ENCODE measurements around the gene LRP11. TPM values are rescaled to one million over a fixed set of nuclear protein-coding genes. Genes with fewer than 3 reads are reported as not detected.
"Not testable (repeated sequence)": the region's sequence is repeated elsewhere in the genome, so short reads cannot be mapped to it uniquely, and the experiment has no call there.

The LRP11 gene
- total RNA-seq, 3 donors from 2014 or later, result 30.6 to 44.9 (median 35.8) TPM

DNA sequence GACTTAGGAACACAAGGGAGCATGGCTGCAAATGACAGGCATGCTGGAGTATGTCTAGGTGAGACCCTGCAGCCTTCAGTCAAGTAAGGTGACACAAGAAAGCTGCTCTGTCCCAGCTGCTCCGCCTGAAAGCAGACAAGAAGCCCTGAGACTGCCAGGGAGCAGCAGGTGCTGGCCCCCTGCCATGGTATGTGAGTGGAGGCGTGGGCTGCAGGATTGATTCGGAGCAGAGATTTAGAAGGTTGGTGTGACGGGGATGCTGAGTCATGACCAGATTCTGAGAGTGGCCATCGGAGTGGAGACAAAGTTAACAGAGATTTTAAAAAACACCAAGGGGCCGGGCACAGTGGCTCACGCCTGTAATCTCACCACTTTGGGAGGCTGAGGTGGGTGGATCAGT lies 17.8 kb downstream of the LRP11 start:
- intact Hi-C loops (cut with DNase I; ENCODE audit: low total_unique reads), result no loop called here
- no peak for TF ChIP-seq POLR2A (IDR thresholded peaks at IDR 0.05)
- TF ChIP-seq, protein P1, sequence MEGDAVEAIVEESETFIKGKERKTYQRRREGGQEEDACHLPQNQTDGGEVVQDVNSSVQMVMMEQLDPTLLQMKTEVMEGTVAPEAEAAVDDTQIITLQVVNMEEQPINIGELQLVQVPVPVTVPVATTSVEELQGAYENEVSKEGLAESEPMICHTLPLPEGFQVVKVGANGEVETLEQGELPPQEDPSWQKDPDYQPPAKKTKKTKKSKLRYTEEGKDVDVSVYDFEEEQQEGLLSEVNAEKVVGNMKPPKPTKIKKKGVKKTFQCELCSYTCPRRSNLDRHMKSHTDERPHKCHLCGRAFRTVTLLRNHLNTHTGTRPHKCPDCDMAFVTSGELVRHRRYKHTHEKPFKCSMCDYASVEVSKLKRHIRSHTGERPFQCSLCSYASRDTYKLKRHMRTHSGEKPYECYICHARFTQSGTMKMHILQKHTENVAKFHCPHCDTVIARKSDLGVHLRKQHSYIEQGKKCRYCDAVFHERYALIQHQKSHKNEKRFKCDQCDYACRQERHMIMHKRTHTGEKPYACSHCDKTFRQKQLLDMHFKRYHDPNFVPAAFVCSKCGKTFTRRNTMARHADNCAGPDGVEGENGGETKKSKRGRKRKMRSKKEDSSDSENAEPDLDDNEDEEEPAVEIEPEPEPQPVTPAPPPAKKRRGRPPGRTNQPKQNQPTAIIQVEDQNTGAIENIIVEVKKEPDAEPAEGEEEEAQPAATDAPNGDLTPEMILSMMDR (IDR thresholded peaks at IDR 0.05), result no peak
- peak; percentile 65 to 75 for DNase-seq (ENCODE audit: low spot score in 2 of 2)
- Histone ChIP-seq H3K4me3 (no peak overlapping the region), H3K9me3 (no peaks in the 10 kb centered on the region), H3K27ac (no peak overlapping the region), H3K27me3 (no peaks in the 10 kb centered on the region), H3K4me1 (peaks cover 0 to 11% of the 10 kb centered on the region in 2 donors), H3K36me3 (no peaks in the 10 kb centered on the region)

DNA sequence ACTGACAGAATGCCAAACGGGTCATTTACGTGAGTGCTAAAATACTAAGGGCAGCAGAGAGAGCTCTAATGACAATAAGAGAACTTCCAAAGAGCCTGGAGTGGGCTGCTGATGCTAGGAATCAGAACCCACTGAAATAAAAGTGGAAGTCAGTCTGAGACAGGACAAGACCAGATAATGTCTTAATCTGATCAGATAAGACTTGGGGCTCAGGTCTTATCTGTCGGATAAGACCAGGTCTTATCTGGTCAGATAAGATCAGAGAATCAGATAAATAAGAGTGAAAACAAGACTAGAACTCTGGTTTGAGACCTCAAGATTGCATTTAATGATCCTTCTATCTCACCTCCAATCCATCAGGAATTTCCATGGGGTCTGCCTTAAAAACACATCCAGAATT lies 18.6 kb downstream of the LRP11 start:
- no peaks in the 10 kb centered on the region for H3K36me3 ChIP-seq
- TF ChIP-seq POLR2AphosphoS5 (IDR thresholded peaks at IDR 0.05) (no peak), POLR2A (IDR thresholded peaks at IDR 0.05) (no peak)
- TF ChIP-seq, protein P1 (IDR thresholded peaks at IDR 0.05), result no peak
- no peak overlapping the region for H3K27ac ChIP-seq
- no peaks in the 10 kb centered on the region for H3K27me3 ChIP-seq
- no peak for DNase-seq (ENCODE audit: low spot score in 2 of 2)
- H3K4me3 ChIP-seq, result no peak overlapping the region
- peaks cover 0 to 11% of the 10 kb centered on the region in 2 donors for H3K4me1 ChIP-seq
- H3K9me3 ChIP-seq, result no peaks in the 10 kb centered on the region
- intact Hi-C loops (cut with DNase I; ENCODE audit: low total_unique reads), result no loop called here

DNA sequence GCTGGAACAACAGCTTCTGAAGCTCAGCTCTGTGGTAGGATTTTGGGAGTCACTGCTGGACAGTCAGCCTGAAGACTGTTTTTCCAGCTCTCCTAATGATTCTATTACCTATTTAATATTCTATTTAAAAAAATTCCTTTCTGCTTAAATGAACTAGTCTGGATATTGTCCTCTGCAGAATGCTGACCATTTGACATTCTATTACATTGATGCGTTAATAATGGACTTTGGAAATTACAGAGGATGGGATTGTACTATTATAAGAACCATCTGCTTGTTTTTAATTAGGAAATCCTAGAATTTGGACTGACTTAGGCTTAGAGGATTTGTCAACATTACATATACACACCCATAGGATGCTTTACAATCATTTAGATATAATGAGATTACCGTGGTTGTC lies 19.7 kb downstream of the LRP11 start:
- Histone ChIP-seq H3K36me3 (no peaks in the 10 kb centered on the region), H3K9me3 (no peaks in the 10 kb centered on the region), H3K27ac (no peak overlapping the region), H3K27me3 (no peaks in the 10 kb centered on the region), H3K4me3 (no peak overlapping the region), H3K4me1 (peaks cover 0 to 11% of the 10 kb centered on the region in 2 donors)
- TF ChIP-seq, protein P1 (IDR thresholded peaks at IDR 0.05), result no peak
- TF ChIP-seq POLR2A (IDR thresholded peaks at IDR 0.05), result no peak
- no peak for TF ChIP-seq POLR2AphosphoS5 (IDR thresholded peaks at IDR 0.05)
- DNase-seq (ENCODE audit: low spot score in 2 of 2), result no peak
- intact Hi-C loops (cut with DNase I; ENCODE audit: low total_unique reads), result no loop called here

DNA sequence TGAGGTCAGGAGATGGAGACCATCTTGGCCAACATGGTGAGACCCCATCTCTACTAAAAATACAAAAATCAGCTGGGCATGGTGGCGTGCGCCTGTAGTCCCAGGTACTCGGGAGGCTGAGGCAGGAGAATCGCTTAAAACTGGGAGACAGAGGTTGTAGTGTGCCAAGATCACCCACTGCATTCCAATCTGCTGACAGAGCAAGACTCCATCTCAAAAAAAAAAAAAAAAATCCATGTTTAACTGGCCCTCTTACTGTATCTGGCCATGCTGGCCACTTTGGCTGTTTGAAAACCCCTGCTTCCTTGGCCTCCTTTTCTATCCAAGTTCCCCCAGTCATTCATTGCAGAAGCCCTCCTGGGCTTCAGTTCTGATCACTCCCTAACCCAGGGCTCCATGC lies 20.1 kb downstream of the LRP11 start:
- H3K4me1 ChIP-seq, result peaks cover 0 to 11% of the 10 kb centered on the region in 2 donors
- H3K9me3 ChIP-seq; H3K4me3 ChIP-seq; H3K27ac ChIP-seq; DNase-seq (ENCODE audit: low spot score in 2 of 2); H3K36me3 ChIP-seq; intact Hi-C loops (cut with DNase I; ENCODE audit: low total_unique reads); H3K27me3 ChIP-seq: not testable (repeated sequence)

DNA sequence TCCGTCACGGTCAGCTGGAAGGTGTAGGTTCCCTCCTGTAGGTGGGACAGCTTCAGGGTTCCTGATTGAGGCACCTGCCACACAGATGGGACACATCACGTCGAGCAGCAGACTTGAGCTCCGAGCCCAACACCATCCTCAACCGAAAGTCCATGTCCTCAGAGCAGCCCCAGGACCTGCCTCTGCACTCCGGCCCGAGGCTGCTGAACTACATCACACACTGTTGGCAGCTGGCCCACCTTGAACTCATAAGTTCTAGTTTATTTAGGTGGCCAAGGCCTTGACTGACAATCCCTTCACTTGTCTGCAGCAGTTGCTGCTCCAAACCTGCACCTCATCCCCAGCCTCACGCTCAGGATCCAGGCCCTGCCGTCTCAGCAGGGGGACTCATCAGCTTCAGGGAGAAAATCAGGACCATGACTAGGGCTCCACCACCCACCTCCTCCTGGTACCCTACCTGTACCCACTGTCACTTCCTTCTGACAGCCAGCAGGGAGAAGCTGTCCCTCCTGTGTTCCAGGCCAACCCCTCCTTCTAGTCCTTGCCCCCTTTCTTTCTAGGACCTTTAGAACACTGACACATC lies 21.0 kb downstream of the LRP11 start:
- Histone ChIP-seq H3K27ac (peak overlapping the region in 1 of 2 donors; percentile 20), H3K4me3 (no peak overlapping the region), H3K36me3 (no peaks in the 10 kb centered on the region), H3K9me3 (no peaks in the 10 kb centered on the region), H3K4me1 (peaks cover 0 to 11% of the 10 kb centered on the region in 2 donors), H3K27me3 (no peaks in the 10 kb centered on the region)
- TF ChIP-seq, protein P1 (IDR thresholded peaks at IDR 0.05), result no peak
- TF ChIP-seq POLR2A (IDR thresholded peaks at IDR 0.05) (no peak), POLR2AphosphoS5 (IDR thresholded peaks at IDR 0.05) (no peak)
- no peak for DNase-seq (ENCODE audit: low spot score in 2 of 2)
- intact Hi-C loops (cut with DNase I; ENCODE audit: low total_unique reads), result no loop called here

DNA sequence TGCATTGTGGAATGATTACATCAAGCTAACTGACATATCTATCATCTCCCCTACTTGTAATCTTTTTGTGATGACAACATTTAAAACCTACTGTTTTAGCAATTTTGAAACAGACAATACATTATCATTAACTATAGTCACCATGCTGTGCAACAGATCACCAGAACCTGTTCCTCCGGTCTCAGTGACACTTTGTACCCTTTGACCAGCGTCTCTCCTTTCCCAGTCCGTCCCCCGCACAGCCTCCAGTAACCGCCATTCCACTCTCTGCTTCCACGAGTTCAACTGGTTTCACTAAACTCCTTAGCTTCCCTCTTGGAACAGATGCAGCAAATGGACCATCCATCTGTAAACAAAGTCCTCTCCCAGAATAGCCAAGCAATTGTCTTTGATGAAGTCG lies 21.8 kb downstream of the LRP11 start:
- no peak for DNase-seq (ENCODE audit: low spot score in 2 of 2)
- intact Hi-C loops (cut with DNase I; ENCODE audit: low total_unique reads), result no loop called here
- TF ChIP-seq POLR2A (IDR thresholded peaks at IDR 0.05) (no peak), POLR2AphosphoS5 (IDR thresholded peaks at IDR 0.05) (no peak)
- TF ChIP-seq, protein P1 (IDR thresholded peaks at IDR 0.05), result no peak

More for the DNA sequence above, 21.8 kb downstream of the LRP11 start:
- no peaks in the 10 kb centered on the region for H3K27me3 ChIP-seq
- H3K27ac ChIP-seq, result no peak overlapping the region
- no peak overlapping the region for H3K4me3 ChIP-seq
- H3K4me1 ChIP-seq, result peaks cover 0 to 9% of the 10 kb centered on the region in 2 donors
- H3K36me3 ChIP-seq, result no peaks in the 10 kb centered on the region
- no peaks in the 10 kb centered on the region for H3K9me3 ChIP-seq
